Measurements from ENCODE around the gene AFAP1L1.

DNA sequence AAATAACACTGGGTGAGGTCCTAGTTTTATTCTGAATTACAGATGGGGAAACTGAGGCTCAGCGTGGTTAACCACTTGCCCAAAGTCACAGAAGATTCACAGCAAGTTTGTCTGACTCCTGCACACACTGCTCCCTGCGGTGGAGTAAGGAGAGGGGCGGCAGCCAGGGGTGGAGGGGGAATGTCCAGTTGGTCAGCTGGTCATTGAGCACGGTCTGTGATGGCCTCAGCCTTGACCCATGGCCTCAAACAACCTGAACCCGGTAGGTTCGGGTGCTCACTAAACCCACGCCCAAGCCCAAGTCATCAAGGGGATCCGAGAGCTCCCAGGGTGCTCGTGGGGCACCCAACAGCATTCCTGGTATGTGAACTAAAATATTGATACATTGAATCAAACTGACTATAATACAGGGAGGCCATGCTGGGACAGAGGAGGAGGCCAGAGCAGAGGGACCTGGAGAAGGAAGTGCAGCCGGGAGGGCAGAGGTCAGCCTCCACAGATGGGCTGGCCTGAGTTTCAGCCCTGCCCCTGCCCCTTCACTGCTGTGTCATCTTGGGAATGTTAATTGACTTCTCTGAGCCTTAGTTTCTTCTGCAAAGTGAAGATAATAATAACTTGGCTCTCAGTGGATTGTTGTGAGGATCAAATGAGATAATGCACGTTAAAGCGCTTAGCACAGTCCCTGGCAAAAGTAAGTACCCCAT is 111.0 kb downstream of the AFAP1L1 start:
- TF ChIP-seq, protein P1, sequence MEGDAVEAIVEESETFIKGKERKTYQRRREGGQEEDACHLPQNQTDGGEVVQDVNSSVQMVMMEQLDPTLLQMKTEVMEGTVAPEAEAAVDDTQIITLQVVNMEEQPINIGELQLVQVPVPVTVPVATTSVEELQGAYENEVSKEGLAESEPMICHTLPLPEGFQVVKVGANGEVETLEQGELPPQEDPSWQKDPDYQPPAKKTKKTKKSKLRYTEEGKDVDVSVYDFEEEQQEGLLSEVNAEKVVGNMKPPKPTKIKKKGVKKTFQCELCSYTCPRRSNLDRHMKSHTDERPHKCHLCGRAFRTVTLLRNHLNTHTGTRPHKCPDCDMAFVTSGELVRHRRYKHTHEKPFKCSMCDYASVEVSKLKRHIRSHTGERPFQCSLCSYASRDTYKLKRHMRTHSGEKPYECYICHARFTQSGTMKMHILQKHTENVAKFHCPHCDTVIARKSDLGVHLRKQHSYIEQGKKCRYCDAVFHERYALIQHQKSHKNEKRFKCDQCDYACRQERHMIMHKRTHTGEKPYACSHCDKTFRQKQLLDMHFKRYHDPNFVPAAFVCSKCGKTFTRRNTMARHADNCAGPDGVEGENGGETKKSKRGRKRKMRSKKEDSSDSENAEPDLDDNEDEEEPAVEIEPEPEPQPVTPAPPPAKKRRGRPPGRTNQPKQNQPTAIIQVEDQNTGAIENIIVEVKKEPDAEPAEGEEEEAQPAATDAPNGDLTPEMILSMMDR (IDR thresholded peaks at IDR 0.05; ENCODE audit: extremely low read depth in 1 of 2, insufficient read depth in 1 of 2, low read depth in 1 of 2, low read length in 2 of 2) = no peak
- TF ChIP-seq JUN (IDR thresholded peaks at IDR 0.05; ENCODE audit: borderline replicate concordance, insufficient read depth, insufficient read length, low read depth) = no peak
- no peak for TF ChIP-seq POLR2A (IDR thresholded peaks at IDR 0.05; ENCODE audit: low read depth, low read length)
- TF ChIP-seq POLR2AphosphoS5 (IDR thresholded peaks at IDR 0.05; ENCODE audit: insufficient read depth, low read depth, low read length) = no peak
- TF ChIP-seq EZH2 (IDR thresholded peaks at IDR 0.05; ENCODE audit: borderline replicate concordance, low read depth, low read length, severe bottlenecking) = no peak
- no peak for TF ChIP-seq MYC (IDR thresholded peaks at IDR 0.05; ENCODE audit: low read depth, low read length)
- TF ChIP-seq GATA2 (IDR thresholded peaks at IDR 0.05; ENCODE audit: insufficient read depth, insufficient read length, low read depth, low read length) = no peak
- TF ChIP-seq, protein P2, sequence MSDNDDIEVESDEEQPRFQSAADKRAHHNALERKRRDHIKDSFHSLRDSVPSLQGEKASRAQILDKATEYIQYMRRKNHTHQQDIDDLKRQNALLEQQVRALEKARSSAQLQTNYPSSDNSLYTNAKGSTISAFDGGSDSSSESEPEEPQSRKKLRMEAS (IDR thresholded peaks at IDR 0.05; ENCODE audit: insufficient read depth, insufficient read length) = no peak
